GM21423 (cell line): ENCODE data around the gene MRPS6.

ENCODE experiments used
- ATAC-seq: cut with Tn5 transposase; IDR thresholded peaks from one replicate; pipeline ENCODE4 v1.9.1; 2021; ENCODE audit warnings: mild to moderate bottlenecking, moderate library complexity; ENCODE audit not compliant: unreplicated experiment

MRPS6 gene

GRCh38 chr21:34097442-34097841 is 24.1 kb downstream of the MRPS6 start:
- no peak for ATAC-seq

GRCh38 chr21:34100337-34100736 is 27.0 kb downstream of the MRPS6 start:
- no peak for ATAC-seq

- ATAC-seq = no peak
These were observed 27.4 kb downstream of the MRPS6 start for GRCh38 chr21:34100790-34101189.

- no peak for ATAC-seq
These were observed 32.7 kb downstream of the MRPS6 start for GRCh38 chr21:34105947-34106541.

GRCh38 chr21:34107606-34108005 is 34.2 kb downstream of the MRPS6 start:
- no peak for ATAC-seq

- no peak for ATAC-seq
These were observed 35.7 kb downstream of the MRPS6 start for GRCh38 chr21:34109075-34109474.

GRCh38 chr21:34110594-34111202 is 37.3 kb downstream of the MRPS6 start:
- ATAC-seq = no peak

GRCh38 chr21:34112316-34113033 is 39.1 kb downstream of the MRPS6 start:
- no peak for ATAC-seq

GRCh38 chr21:34113842-34114241 is 40.5 kb downstream of the MRPS6 start:
- ATAC-seq = no peak

- no peak for ATAC-seq
These were observed 41.8 kb downstream of the MRPS6 start for GRCh38 chr21:34115160-34115559.

GRCh38 chr21:34116569-34116968 is 43.2 kb downstream of the MRPS6 start:
- no peak for ATAC-seq

GRCh38 chr21:34120867-34121266 is 47.5 kb downstream of the MRPS6 start:
- no peak for ATAC-seq

GRCh38 chr21:34122047-34122446 is 48.7 kb downstream of the MRPS6 start:
- no peak for ATAC-seq

GRCh38 chr21:34123609-34124008 is 50.2 kb downstream of the MRPS6 start:
- no peak for ATAC-seq

GRCh38 chr21:34126269-34126668 is 52.9 kb downstream of the MRPS6 start:
- no peak for ATAC-seq

GRCh38 chr21:34126691-34127090 is 53.3 kb downstream of the MRPS6 start:
- no peak for ATAC-seq

- no peak for ATAC-seq
These were observed 54.7 kb downstream of the MRPS6 start for GRCh38 chr21:34128124-34128523.

- no peak for ATAC-seq
These were observed 55.3 kb downstream of the MRPS6 start for GRCh38 chr21:34128674-34129038.

GRCh38 chr21:34129039-34129891 is 55.9 kb downstream of the MRPS6 start:
- ATAC-seq = no peak

GRCh38 chr21:34129901-34130715 is 56.7 kb downstream of the MRPS6 start:
- ATAC-seq = no peak

- no peak for ATAC-seq
These were observed 57.3 kb downstream of the MRPS6 start for GRCh38 chr21:34130716-34130985.
